Activated CD4-positive, alpha-beta T cell treated with anti-CD3 and anti-CD28 coated beads for 1 hour (primary cell): ENCODE results near the gene PHLDA1.

Source experiments
- DNase-seq: peaks from one replicate; pipeline ENCODE4 v3.0.0-alpha.2; 2020

PHLDA1 gene

GRCh38 chr12:76037130-76038103 is 5.8 kb upstream of the PHLDA1 start:
- no peak for DNase-seq

- DNase-seq, result no peak
Measured at GRCh38 chr12:76035045-76035444, 3.5 kb upstream of the PHLDA1 start.

GRCh38 chr12:76033081-76034011 is 1.8 kb upstream of the PHLDA1 start:
- no peak for DNase-seq

GRCh38 chr12:76032043-76032981 is 736 bp upstream of the PHLDA1 start:
- no peak for DNase-seq

GRCh38 chr12:76031081-76031413 is 529 bp downstream of the PHLDA1 start:
- DNase-seq, result no peak

GRCh38 chr12:76030341-76031080 is 1.1 kb downstream of the PHLDA1 start:
- peak; percentile 30 for DNase-seq

- DNase-seq, result no peak
Measured at GRCh38 chr12:76029982-76030340, 1.6 kb downstream of the PHLDA1 start.

- DNase-seq, result no peak
Measured at GRCh38 chr12:76028571-76029277, 2.9 kb downstream of the PHLDA1 start.

- DNase-seq, result no peak
Measured at GRCh38 chr12:76026643-76027063, 4.9 kb downstream of the PHLDA1 start.

- DNase-seq, result no peak
Measured at GRCh38 chr12:76025601-76026575, 5.7 kb downstream of the PHLDA1 start.

GRCh38 chr12:76024942-76025600 is 6.5 kb downstream of the PHLDA1 start:
- no peak for DNase-seq

GRCh38 chr12:76024102-76024781 is 7.3 kb downstream of the PHLDA1 start:
- no peak for DNase-seq

- no peak for DNase-seq
Measured at GRCh38 chr12:76023069-76023690, 8.4 kb downstream of the PHLDA1 start.

GRCh38 chr12:76022506-76022905 is 9.1 kb downstream of the PHLDA1 start:
- DNase-seq, result no peak

- DNase-seq, result peak; percentile 46
Measured at GRCh38 chr12:76020731-76021672, 10.6 kb downstream of the PHLDA1 start.

- DNase-seq, result peak; percentile 42
Measured at GRCh38 chr12:76020281-76020680, 11.3 kb downstream of the PHLDA1 start.

GRCh38 chr12:76018672-76019071 is 12.9 kb downstream of the PHLDA1 start:
- no peak for DNase-seq
